Hepatocyte (in vitro differentiated cells): Measurements from ENCODE around the gene ERBB4. TPM values are rescaled to one million over a fixed set of nuclear protein-coding genes. Genes with fewer than 3 reads are reported as not detected.

Experiments
- DNase-seq: peaks from one replicate; pipeline ENCODE4 v3.0.0-alpha.2; 2016; ENCODE audit warnings: low spot score
- H2AFZ ChIP-seq: fragments of 200-600 bp; sonication (generic); 2 replicates; pipeline ENCODE4 v1.6.0; 2016; ENCODE audit warnings: antibody characterized with exemption, mild to moderate bottlenecking
- H3K27ac ChIP-seq: fragments of 200-600 bp; sonication (generic); 2 replicates; pipeline ENCODE4 v1.5.1; 2016; ENCODE audit warnings: mild to moderate bottlenecking
- H3K27me3 ChIP-seq: fragments of 200-600 bp; sonication (generic); 2 replicates; pipeline ENCODE4 v1.6.1; 2016
- H3K36me3 ChIP-seq: fragments of 200-600 bp; sonication (generic); replicated peaks from 2 replicates; pipeline ENCODE4 v1.5.1; 2016; ENCODE audit warnings: low read depth; ENCODE audit not compliant: insufficient read depth
- H3K4me1 ChIP-seq: fragments of 200-600 bp; sonication (generic); 2 replicates; pipeline ENCODE4 v1.5.1; 2016; ENCODE audit warnings: mild to moderate bottlenecking, moderate library complexity; ENCODE audit not compliant: insufficient read depth
- H3K4me2 ChIP-seq: fragments of 200-600 bp; sonication (generic); 2 replicates; pipeline ENCODE4 v1.6.0; 2016
- H3K4me3 ChIP-seq: fragments of 200-600 bp; sonication (generic); 2 replicates; pipeline ENCODE4 v1.5.1; 2016; ENCODE audit warnings: mild to moderate bottlenecking
- H3K79me2 ChIP-seq: fragments of 200-600 bp; sonication (generic); 2 replicates; pipeline ENCODE4 v1.6.0; 2017; ENCODE audit warnings: mild to moderate bottlenecking
- H3K9me2 ChIP-seq: fragments of 200-600 bp; sonication (generic); replicated peaks from 2 replicates; pipeline ENCODE4 v1.6.0; 2017; ENCODE audit warnings: mild to moderate bottlenecking; ENCODE audit not compliant: insufficient read depth
- H3K9me3 ChIP-seq: fragments of 200-600 bp; sonication (generic); 2 replicates; pipeline ENCODE4 v1.5.1; 2016; ENCODE audit warnings: low read depth, mild to moderate bottlenecking
- H4K20me1 ChIP-seq: fragments of 200-600 bp; sonication (generic); 2 replicates; pipeline ENCODE4 v1.6.0; 2016; ENCODE audit warnings: mild to moderate bottlenecking; ENCODE audit not compliant: insufficient read depth, poor library complexity, severe bottlenecking
- EZH2 ChIP-seq: fragments of 200-600 bp; sonication (generic); IDR thresholded peaks from 2 replicates; pipeline ENCODE4 v1.6.1; 2016; ENCODE audit warnings: antibody characterized with exemption, mild to moderate bottlenecking, borderline replicate concordance
- EZH2phosphoT487 ChIP-seq: fragments of 200-600 bp; sonication (generic); IDR thresholded peaks from one replicate; pipeline ENCODE4 v1.6.1; 2018; ENCODE audit warnings: antibody characterized with exemption, mild to moderate bottlenecking, low read depth, moderate library complexity; ENCODE audit not compliant: unreplicated experiment, severe bottlenecking
- WGBS: methylation state at CpG from one replicate; pipeline ENCODE4 v1.1.6; 2016; ENCODE audit warnings: low lambda C conversion rate; ENCODE audit errors: missing lambda C conversion rate; 5-methylcytosine and 5-hydroxymethylcytosine counted together
- polyA plus RNA-seq: library from polyadenylated mRNA; unstranded; fragments of >200 nt; fragmentation: Nextera tagmentation; extraction: Ambion mirVana; gene quantifications from 2 replicates; pipeline ENCODE4 v1.2.1, GENCODE V29; 2016
- total RNA-seq: library from RNA; depleted of rRNA; stranded (reverse); fragments of >200 nt; gene quantifications from 2 replicates; pipeline ENCODE4 v1.2.3, GENCODE V29; 2014
- TF ChIP-seq, protein P1 (sequence below): fragments of 200-600 bp; sonication (generic); IDR thresholded peaks from 2 replicates; pipeline ENCODE4 v1.5.1; 2016; ENCODE audit warnings: antibody characterized with exemption, mild to moderate bottlenecking; ENCODE audit not compliant: poor library complexity

ERBB4 gene
- total and polyA plus RNA-seq, 2 experiments from 2014 or later, result 3.4 to 3.9 TPM

DNA sequence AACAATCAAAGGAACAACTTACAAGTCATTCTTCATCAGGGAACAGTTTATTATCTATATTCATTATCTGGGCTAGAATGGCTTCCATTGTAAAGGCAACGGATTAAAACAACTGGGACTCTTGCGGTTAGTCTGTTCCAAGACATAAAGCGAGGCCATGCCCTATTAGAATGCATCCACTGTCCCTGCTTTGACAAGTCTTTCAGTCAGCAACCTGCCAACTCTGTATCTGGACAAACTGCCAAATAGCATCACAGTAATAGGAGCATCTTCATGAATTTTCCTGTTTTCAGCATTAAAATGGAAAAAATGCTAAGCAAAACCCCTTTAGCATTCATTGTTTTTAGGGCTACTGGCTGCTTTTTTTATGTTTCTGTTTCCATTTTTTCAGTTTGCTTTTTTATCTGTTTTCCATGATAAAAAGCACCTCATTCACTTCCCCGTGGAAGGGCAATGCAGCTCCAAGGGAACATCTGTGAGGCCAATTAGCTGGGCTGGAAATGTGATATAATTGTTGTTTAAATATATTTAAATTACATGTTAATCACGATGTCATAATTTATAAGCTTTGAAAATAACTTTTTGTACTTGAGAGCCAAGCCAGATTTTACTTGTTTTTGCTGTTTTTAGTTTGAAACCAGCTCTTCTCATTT lies 1147.9 kb downstream of the ERBB4 start:
- WGBS, result 83% methylated on average over 5 of the region's 5 CpGs
- Histone ChIP-seq H3K4me3 (no peak overlapping the region), H3K27me3 (no peaks in the 10 kb centered on the region), H3K4me2 (no peak overlapping the region), H3K79me2 (no peaks in the 10 kb centered on the region), H3K9me2 (no peaks in the 10 kb centered on the region), H2AFZ (no peak overlapping the region), H4K20me1 (no peaks in the 10 kb centered on the region), H3K4me1 (peaks cover 8% of the 10 kb centered on the region), H3K9me3 (no peaks in the 10 kb centered on the region), H3K36me3 (no peaks in the 10 kb centered on the region), H3K27ac (no peak overlapping the region)
- no peak for DNase-seq
- no peak for TF ChIP-seq EZH2
- TF ChIP-seq EZH2phosphoT487, result no peak
- TF ChIP-seq, protein P1, sequence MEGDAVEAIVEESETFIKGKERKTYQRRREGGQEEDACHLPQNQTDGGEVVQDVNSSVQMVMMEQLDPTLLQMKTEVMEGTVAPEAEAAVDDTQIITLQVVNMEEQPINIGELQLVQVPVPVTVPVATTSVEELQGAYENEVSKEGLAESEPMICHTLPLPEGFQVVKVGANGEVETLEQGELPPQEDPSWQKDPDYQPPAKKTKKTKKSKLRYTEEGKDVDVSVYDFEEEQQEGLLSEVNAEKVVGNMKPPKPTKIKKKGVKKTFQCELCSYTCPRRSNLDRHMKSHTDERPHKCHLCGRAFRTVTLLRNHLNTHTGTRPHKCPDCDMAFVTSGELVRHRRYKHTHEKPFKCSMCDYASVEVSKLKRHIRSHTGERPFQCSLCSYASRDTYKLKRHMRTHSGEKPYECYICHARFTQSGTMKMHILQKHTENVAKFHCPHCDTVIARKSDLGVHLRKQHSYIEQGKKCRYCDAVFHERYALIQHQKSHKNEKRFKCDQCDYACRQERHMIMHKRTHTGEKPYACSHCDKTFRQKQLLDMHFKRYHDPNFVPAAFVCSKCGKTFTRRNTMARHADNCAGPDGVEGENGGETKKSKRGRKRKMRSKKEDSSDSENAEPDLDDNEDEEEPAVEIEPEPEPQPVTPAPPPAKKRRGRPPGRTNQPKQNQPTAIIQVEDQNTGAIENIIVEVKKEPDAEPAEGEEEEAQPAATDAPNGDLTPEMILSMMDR, result no peak

DNA sequence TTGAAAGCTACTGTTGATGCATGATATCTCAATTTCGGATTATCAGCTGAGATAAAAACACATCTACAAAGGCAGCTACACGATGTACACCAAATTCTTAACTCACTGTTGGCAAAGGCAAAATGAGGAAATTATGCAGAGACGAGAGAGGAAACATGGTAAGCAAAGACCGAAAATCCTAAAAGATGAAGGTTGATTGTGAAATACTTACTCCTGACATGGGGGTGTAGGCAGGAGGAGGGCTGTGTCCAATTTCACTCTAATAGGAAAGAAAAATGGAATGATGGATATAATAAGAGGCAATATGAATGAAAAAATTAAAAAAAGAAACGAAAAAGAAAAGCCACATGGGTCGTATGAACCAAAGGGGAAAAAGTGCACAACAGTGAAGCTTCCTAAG lies 1150.9 kb downstream of the ERBB4 start:
- 72% methylated on average over 6 of the region's 6 CpGs for WGBS
- H3K27me3 ChIP-seq, result no peaks in the 10 kb centered on the region
- no peaks in the 10 kb centered on the region for H3K36me3 ChIP-seq
- no peak overlapping the region for H2AFZ ChIP-seq
- H3K9me3 ChIP-seq, result no peaks in the 10 kb centered on the region
- no peaks in the 10 kb centered on the region for H3K79me2 ChIP-seq
- no peak overlapping the region for H3K27ac ChIP-seq
- no peak for TF ChIP-seq EZH2
- TF ChIP-seq, protein P1, result no peak
- TF ChIP-seq EZH2phosphoT487, result no peak
- H3K9me2 ChIP-seq, result no peaks in the 10 kb centered on the region
- no peak overlapping the region for H3K4me3 ChIP-seq
- no peak for DNase-seq
- H4K20me1 ChIP-seq, result no peaks in the 10 kb centered on the region
- no peaks in the 10 kb centered on the region for H3K4me1 ChIP-seq
- no peak overlapping the region for H3K4me2 ChIP-seq

DNA sequence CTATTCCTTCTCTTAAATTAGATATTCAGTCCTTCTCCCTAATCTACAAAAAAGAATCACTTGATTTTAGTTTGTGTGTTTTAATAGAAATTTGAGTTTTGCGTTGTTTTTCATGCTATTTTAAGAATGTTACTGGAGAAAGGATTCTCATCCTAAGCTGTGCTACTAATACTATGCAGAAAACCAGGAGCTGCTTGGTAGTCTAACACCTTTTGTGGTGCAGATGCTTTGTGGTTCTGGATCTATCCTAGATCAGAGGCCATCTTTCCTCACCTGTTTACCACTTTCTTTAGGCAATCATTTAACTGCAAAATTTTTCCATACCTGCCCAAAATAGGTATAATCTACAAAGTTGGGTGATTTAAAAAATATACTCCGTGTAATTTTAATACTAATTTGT lies 1158.6 kb downstream of the ERBB4 start:
- no peaks in the 10 kb centered on the region for H3K9me3 ChIP-seq
- H3K4me3 ChIP-seq, result no peak overlapping the region
- no peak overlapping the region for H3K4me2 ChIP-seq
- no peak for DNase-seq
- no peaks in the 10 kb centered on the region for H4K20me1 ChIP-seq
- no peak overlapping the region for H3K27ac ChIP-seq
- no peak overlapping the region for H2AFZ ChIP-seq
- TF ChIP-seq, protein P1, result no peak
- TF ChIP-seq EZH2 (no peak), EZH2phosphoT487 (no peak)
- H3K4me1 ChIP-seq, result no peaks in the 10 kb centered on the region
- no peaks in the 10 kb centered on the region for H3K79me2 ChIP-seq
- WGBS, result 92% methylated on average over 2 of the region's 2 CpGs
- no peaks in the 10 kb centered on the region for H3K36me3 ChIP-seq
- no peaks in the 10 kb centered on the region for H3K9me2 ChIP-seq
- H3K27me3 ChIP-seq, result no peaks in the 10 kb centered on the region

DNA sequence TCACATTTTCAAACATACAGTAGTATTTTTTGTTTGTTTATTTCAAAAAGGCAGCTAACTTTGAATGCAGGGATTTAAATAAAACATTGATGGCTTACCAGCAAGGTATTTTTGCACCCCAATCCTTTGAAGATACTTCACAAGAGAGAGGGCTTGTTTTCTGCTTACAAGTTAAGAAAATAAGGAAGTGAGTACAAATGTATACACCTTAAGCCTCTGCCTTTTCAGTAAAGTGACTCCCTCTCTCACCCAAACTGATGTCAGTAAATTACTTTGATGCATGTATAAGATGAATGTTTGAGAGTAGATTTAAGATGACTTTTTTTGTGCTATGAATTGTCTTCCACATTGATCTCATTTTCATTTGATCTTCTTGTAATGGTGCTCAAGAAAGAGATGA lies 1162.2 kb downstream of the ERBB4 start:
- no peaks in the 10 kb centered on the region for H4K20me1 ChIP-seq
- no peak for DNase-seq
- no peak overlapping the region for H3K4me2 ChIP-seq
- no peaks in the 10 kb centered on the region for H3K9me3 ChIP-seq
- no peaks in the 10 kb centered on the region for H3K4me1 ChIP-seq
- no peak overlapping the region for H3K27ac ChIP-seq
- TF ChIP-seq EZH2phosphoT487, result no peak
- TF ChIP-seq, protein P1, result no peak
- TF ChIP-seq EZH2, result no peak
- no peaks in the 10 kb centered on the region for H3K9me2 ChIP-seq
- H3K79me2 ChIP-seq, result no peaks in the 10 kb centered on the region
- H3K4me3 ChIP-seq, result no peak overlapping the region
- H2AFZ ChIP-seq, result no peak overlapping the region
- H3K36me3 ChIP-seq, result no peaks in the 10 kb centered on the region
- H3K27me3 ChIP-seq, result no peaks in the 10 kb centered on the region
